H1 (cell line): Measurements from ENCODE around the gene SPRR1A. TPM values are rescaled to one million over a fixed set of nuclear protein-coding genes. Genes with fewer than 3 reads are reported as not detected.

ENCODE experiments used
- CEBPB ChIP-seq: IDR thresholded peaks from 2 replicates; pipeline ENCODE4 v1.6.1; 2012; ENCODE audit warnings: low read depth, low read length
- SUZ12 ChIP-seq: fragments of 200-600 bp; sonication (generic); IDR thresholded peaks from 2 replicates; pipeline ENCODE4 v1.6.1; 2012; ENCODE audit warnings: mild to moderate bottlenecking, inconsistent platforms, low read length, moderate library complexity, mixed read lengths
- polyA plus RNA-seq, 7 experiments: library from polyadenylated mRNA; depleted of rRNA in 3 of 7; stranded (reverse) in 5 of 7; unstranded in 2 of 7; fragments of >200 nt in 5 of 7; fragments of 200-250 nt in 2 of 7; gene quantifications; 1 replicate in 5 of 7; 2 replicates in 1 of 7; 4 replicates in 1 of 7; pipeline versions ENCODE4 v1.2.1 to v1.2.3, GENCODE V29; 2011 to 2013; ENCODE audit warnings: missing spikeins in 2 of 7, mixed read lengths in 2 of 7
- total RNA-seq: library from RNA; stranded (reverse); fragmentation: NEBNext Ultra II Directional; extraction: Animal tissue kit (Norgen Biotek cat#: 25700); gene quantifications from 2 replicates; pipeline ENCODE4 v1.2.1, GENCODE V29; 2021

Gene SPRR1A
- total and polyA plus RNA-seq, 2 of the 8 experiments (the other 6 are each of a cell fraction or from before 2014, with no cell fraction given): not detected

DNA sequence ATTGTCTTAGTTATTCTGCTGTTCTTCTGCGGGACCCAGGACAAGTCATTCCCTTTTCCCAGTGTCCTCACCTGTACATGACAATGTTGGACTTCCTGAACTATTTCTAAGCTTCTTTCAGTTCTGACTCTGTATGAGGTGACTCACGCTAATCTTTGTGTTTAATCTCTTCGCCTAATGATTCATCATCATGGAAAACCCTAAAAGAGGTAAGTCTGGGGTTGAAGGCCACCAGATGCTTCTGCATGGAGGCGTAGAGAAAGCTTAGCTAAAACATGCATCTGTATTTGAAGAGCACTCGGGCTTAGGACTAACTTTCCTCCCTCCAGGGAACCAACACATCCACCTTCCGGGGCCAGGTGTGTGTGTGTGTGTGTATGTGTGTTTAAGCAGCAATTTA is 29.4 kb upstream of the SPRR1A start (continued):
- no peak for TF ChIP-seq SUZ12
- no peak for TF ChIP-seq CEBPB
